ENCODE results near the gene BIVM. TPM values are rescaled to one million over a fixed set of nuclear protein-coding genes. Genes with fewer than 3 reads are reported as not detected.

BIVM gene
- total and polyA plus RNA-seq, 2 of the 4 experiments (the other 2 are of a cell fraction) = 7.2 to 12.2 TPM

DNA sequence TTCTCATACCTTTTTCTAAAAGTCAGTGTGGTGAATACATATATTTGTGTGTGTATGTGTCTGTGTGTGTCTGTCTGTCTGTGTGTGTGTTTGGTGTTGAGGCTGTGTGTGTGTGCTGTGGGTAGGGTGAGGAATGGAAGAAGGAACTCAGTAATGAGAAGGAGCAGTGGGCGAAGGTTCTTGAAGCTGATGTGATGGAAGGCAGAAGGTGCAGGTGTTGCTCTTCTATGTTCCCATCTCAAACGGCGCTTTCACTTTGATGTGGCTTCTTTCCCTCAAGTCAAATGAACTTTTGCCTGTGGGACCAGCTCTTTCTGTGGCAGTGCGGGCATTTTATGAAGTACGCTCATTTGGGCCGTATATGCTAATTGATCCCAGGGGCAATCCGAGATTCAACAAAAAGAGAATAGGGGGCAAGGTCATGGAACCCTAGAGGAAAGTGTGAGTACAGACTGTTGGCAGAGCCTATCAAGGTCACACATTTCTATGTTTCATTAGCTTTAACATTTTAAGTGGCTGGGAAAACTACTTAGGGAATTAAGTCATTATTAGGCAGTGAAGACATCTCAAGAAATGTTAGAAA is 15.2 kb downstream of the BIVM start:
- intact Hi-C loops (cut with micrococcal nuclease) (no loop called here), dilution Hi-C loops (cut with HindIII; ENCODE audit: low sequenced_read_pairs, unreplicated experiment) (no loop called here), in situ Hi-C loops (cut with MboI; ENCODE audit: low sequenced_read_pairs) (no loop called here)
- ChIA-PET CTCF (no interaction called here), POLR2A (ENCODE audit: unreplicated experiment) (interaction anchor here (0.6 kb wide), 1 partner anchor 162 kb away, joined by 4 read pairs; no protein-coding TSS in a partner anchor)
- Histone ChIP-seq H3K14ac (replicated peaks; ENCODE audit: low read depth, low read length) (0 out of 2 replicates have a peak overlapping the region, but pooled peaks have one; percentile 6), H2BK20ac (ENCODE audit: low read depth, low read length) (no peak overlapping the region), H3K4me1 (ENCODE audit: control insufficient read depth, insufficient read depth, low read length) (peaks cover 4% of the 10 kb centered on the region), H2AFZ (replicated peaks; ENCODE audit: low read length, poor library complexity) (no peak overlapping the region), H4K8ac (ENCODE audit: low read depth in 2 of 2, low read length in 2 of 2) (peak overlapping the region in 1 of 2 experiments; percentile 0; a peak in 1 of 4 replicates), H2BK15ac (ENCODE audit: low read depth, low read length) (no peak overlapping the region), H3K79me1 (ENCODE audit: low read depth in 1 of 2, low read length in 2 of 2) (peaks cover 23 to 34% of the 10 kb centered on the region in 2 experiments), H3K36me3 (ENCODE audit: control insufficient read depth, insufficient read depth, low read length) (peaks cover 4% of the 10 kb centered on the region; the same call in 1 of the 2 replicates), H3K56ac (ENCODE audit: extremely low read depth, insufficient read depth, low read length) (no peak overlapping the region), H3K4ac (ENCODE audit: low read depth, low read length) (no peak overlapping the region), H2BK120ac (ENCODE audit: low read depth, low read length) (no peak overlapping the region), H3K9me3 (ENCODE audit: control insufficient read depth, insufficient read depth, low read length) (0 out of 2 replicates have a peak, but pooled peaks cover 3% of the 10 kb centered on the region), H4K5ac (ENCODE audit: low read depth, low read length) (no peak overlapping the region), H2AK9ac (replicated peaks; ENCODE audit: low read depth, low read length, poor library complexity) (no peak overlapping the region), H3K23ac (ENCODE audit: low read depth, low read length) (0 out of 2 replicates have a peak overlapping the region, but pooled peaks have one; percentile 5), H3K4me3 (ENCODE audit: insufficient read depth, low read depth, low read length) (no peak overlapping the region), H3K9me1 (ENCODE audit: insufficient read depth, low read length) (peaks cover 6% of the 10 kb centered on the region; the same call in 1 of the 2 replicates), H3K27me3 (ENCODE audit: control insufficient read depth, insufficient read depth, low read length) (no peaks in the 10 kb centered on the region), H3K9ac (ENCODE audit: low read depth, low read length) (no peak overlapping the region), H2BK5ac (ENCODE audit: low read depth, low read length, poor library complexity, severe bottlenecking) (no peak overlapping the region), H2AK5ac (ENCODE audit: low read depth, low read length) (no peak overlapping the region; the same call in 1 of the 2 replicates), H4K91ac (ENCODE audit: insufficient read depth, low read depth, low read length) (no peak overlapping the region), H3K27ac (ENCODE audit: insufficient read depth, low read length) (no peak overlapping the region), H3K4me2 (ENCODE audit: low read depth, low read length) (no peak overlapping the region), H4K20me1 (ENCODE audit: insufficient read depth, low read length) (no peaks in the 10 kb centered on the region), H3K18ac (ENCODE audit: low read depth, low read length) (no peak overlapping the region)
- WGBS, 2 experiments (ENCODE audit: extremely low coverage in 2 of 2, insufficient read length in 1 of 2) = 100% methylated on average over 3 of the region's 7 CpGs; no CpG with 5 or more reads in 1 of the 2 experiments
- no peak for TF ChIP-seq FOS (IDR thresholded peaks at IDR 0.05; ENCODE audit: low read depth, low read length)
- no peak for TF ChIP-seq RFX5 (IDR thresholded peaks at IDR 0.05; ENCODE audit: low read depth, low read length)
- TF ChIP-seq NFE2L2 (IDR thresholded peaks at IDR 0.05; ENCODE audit: low read depth, low read length) = no peak
- no peak for TF ChIP-seq BHLHE40 (IDR thresholded peaks at IDR 0.05; ENCODE audit: low read depth, low read length)
- TF ChIP-seq RAD21 (IDR thresholded peaks at IDR 0.05; ENCODE audit: low read length) = no peak
- TF ChIP-seq, protein P1, sequence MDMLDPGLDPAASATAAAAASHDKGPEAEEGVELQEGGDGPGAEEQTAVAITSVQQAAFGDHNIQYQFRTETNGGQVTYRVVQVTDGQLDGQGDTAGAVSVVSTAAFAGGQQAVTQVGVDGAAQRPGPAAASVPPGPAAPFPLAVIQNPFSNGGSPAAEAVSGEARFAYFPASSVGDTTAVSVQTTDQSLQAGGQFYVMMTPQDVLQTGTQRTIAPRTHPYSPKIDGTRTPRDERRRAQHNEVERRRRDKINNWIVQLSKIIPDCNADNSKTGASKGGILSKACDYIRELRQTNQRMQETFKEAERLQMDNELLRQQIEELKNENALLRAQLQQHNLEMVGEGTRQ (IDR thresholded peaks at IDR 0.05; ENCODE audit: low read depth, low read length) = no peak
- TF ChIP-seq MAZ (IDR thresholded peaks at IDR 0.05; ENCODE audit: borderline replicate concordance, low read depth, low read length) = no peak
- no peak for TF ChIP-seq MXI1 (IDR thresholded peaks at IDR 0.05; ENCODE audit: borderline replicate concordance, low read depth, low read length)
- TF ChIP-seq CEBPB (IDR thresholded peaks at IDR 0.05; ENCODE audit: low read depth, low read length) = no peak
- TF ChIP-seq POLR2A (IDR thresholded peaks at IDR 0.05; ENCODE audit: low read depth, low read length) = no peak
- TF ChIP-seq CTCF (conservative IDR thresholded peaks at IDR 0.05; ENCODE audit: low read depth, low read length) = no peak
- TF ChIP-seq SMC3 (IDR thresholded peaks at IDR 0.05; ENCODE audit: low read depth, low read length) = no peak
- no peak for TF ChIP-seq RCOR1 (IDR thresholded peaks at IDR 0.05; ENCODE audit: insufficient replicate concordance, low read length)
- TF ChIP-seq CHD1 (IDR thresholded peaks at IDR 0.05; ENCODE audit: low read depth, low read length) = no peak
- no peak for TF ChIP-seq MAFK (IDR thresholded peaks at IDR 0.05; ENCODE audit: low read depth, low read length)
- no peak for TF ChIP-seq ELK1 (IDR thresholded peaks at IDR 0.05; ENCODE audit: borderline replicate concordance, low read depth, low read length)
- DNase-seq (no peak), ATAC-seq (ENCODE audit: low read depth) (no peak)
- no TSS peak for BruUV-seq (replicated peaks)
